ENCODE results near the gene CDC16. TPM values are rescaled to one million over a fixed set of nuclear protein-coding genes. Genes with fewer than 3 reads are reported as not detected.
A peak's percentile ranks its signal among the peaks of the same experiment; 100 is the strongest.

Gene CDC16
- total RNA-seq, 2 donors from 2014 or later: 60.5 to 88.0 TPM

- H3K4me1 Mint-ChIP-seq (ENCODE audit: low read depth in 2 of 2): peaks cover 23 to 43% of the 10 kb centered on the region in 2 donors
- H3K27ac Mint-ChIP-seq: peak overlapping the region; percentile 96
- H3K9me3 Mint-ChIP-seq: no peaks in the 10 kb centered on the region
- ATAC-seq (no peak), DNase-seq (ENCODE audit: low spot score) (no peak)
- H3K27me3 Mint-ChIP-seq: no peaks in the 10 kb centered on the region
- H3K36me3 Mint-ChIP-seq: peaks cover 16% of the 10 kb centered on the region
- H3K4me3 Mint-ChIP-seq: peak overlapping the region; percentile 92
These were observed 45.2 kb downstream of the CDC16 start for GRCh38 chr13:114279758-114280355.

GRCh38 chr13:114281351-114282040 lies 46.8 kb downstream of the CDC16 start, which contains the start of gene UPF3A:
Gene UPF3A, plus strand, starts transcription at chr13:114281601. Its CDS starts 39 bp downstream, at chr13:114281640.
- Mint-ChIP-seq H3K4me1 (ENCODE audit: low read depth in 2 of 2) (peaks cover 22 to 38% of the 10 kb centered on the region in 2 donors), H3K36me3 (peaks cover 10% of the 10 kb centered on the region), H3K27ac (peak within 1 kb of the TSS; percentile 96), H3K9me3 (no peaks in the 10 kb centered on the region), H3K27me3 (no peaks in the 10 kb centered on the region), H3K4me3 (peak within 1 kb of the TSS; percentile 92)
- peak; percentile 92 for DNase-seq (ENCODE audit: low spot score)
- ATAC-seq: peak; percentile 93

DNA sequence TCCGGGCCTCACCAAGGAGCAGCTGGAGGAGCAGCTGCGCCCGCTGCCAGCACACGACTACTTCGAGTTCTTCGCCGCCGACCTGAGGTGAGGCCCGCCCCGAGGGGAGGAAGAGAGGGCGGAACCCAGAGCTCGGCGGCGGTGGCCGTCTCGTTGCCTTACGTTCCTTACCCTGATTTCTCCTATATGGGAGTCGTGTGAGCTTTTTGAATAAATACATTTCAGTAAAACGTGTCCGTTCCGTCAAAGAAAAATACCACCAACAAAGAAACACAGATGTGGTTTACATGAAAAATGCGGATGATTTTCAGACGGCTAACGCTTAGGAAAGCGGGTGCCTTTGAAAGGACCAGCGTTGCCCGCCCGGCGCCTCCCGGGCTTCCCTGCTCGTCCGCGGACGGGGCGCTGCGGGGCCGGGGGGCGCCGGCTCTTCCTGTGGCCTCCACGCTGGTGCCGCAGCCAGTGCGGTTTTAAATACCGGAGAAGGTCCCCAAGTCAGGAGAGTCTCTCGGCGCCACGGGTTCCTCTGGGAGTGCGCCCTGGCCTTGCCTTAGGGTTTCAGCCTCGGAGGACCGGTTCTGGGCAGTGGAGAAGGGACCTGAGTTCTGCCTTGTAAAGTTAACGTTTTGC lies 47.5 kb downstream of the CDC16 start:
- DNase-seq (ENCODE audit: low spot score) (peak; percentile 84), ATAC-seq (peak; percentile 77 to 78)
- Mint-ChIP-seq H3K9me3 (no peaks in the 10 kb centered on the region), H3K36me3 (peaks cover 15% of the 10 kb centered on the region), H3K27me3 (no peaks in the 10 kb centered on the region), H3K27ac (peak overlapping the region; percentile 82 to 96), H3K4me3 (peak overlapping the region; percentile 92), H3K4me1 (ENCODE audit: low read depth in 2 of 2) (peaks cover 22 to 38% of the 10 kb centered on the region in 2 donors)

- H3K36me3 Mint-ChIP-seq: peaks cover 21% of the 10 kb centered on the region
- peak overlapping the region in 1 of 2 donors; percentile 30 for H3K27ac Mint-ChIP-seq
These were observed 48.9 kb downstream of the CDC16 start for GRCh38 chr13:114283576-114283975.

GRCh38 chr13:114284680-114285079 lies 50.0 kb downstream of the CDC16 start:
- DNase-seq (ENCODE audit: low spot score) (no peak), ATAC-seq (no peak)
- H3K36me3 Mint-ChIP-seq: peaks cover 22% of the 10 kb centered on the region
- peaks cover 30 to 37% of the 10 kb centered on the region in 2 donors for H3K4me1 Mint-ChIP-seq (ENCODE audit: low read depth in 2 of 2)
- no peaks in the 10 kb centered on the region for H3K9me3 Mint-ChIP-seq
- no peak overlapping the region for H3K27ac Mint-ChIP-seq
- no peak overlapping the region for H3K4me3 Mint-ChIP-seq
- H3K27me3 Mint-ChIP-seq: no peaks in the 10 kb centered on the region

More at GRCh38 chr13:114283576-114283975, 48.9 kb downstream of the CDC16 start:
- peak overlapping the region; percentile 60 for H3K4me3 Mint-ChIP-seq
- no peak for DNase-seq (ENCODE audit: low spot score)
- peaks cover 29 to 45% of the 10 kb centered on the region in 2 donors for H3K4me1 Mint-ChIP-seq (ENCODE audit: low read depth in 2 of 2)
- H3K9me3 Mint-ChIP-seq: no peaks in the 10 kb centered on the region
- ATAC-seq: no peak
- H3K27me3 Mint-ChIP-seq: no peaks in the 10 kb centered on the region

- Mint-ChIP-seq H3K27ac (no peak overlapping the region), H3K4me3 (no peak overlapping the region), H3K4me1 (ENCODE audit: low read depth in 2 of 2) (peaks cover 25 to 31% of the 10 kb centered on the region in 2 donors), H3K9me3 (no peaks in the 10 kb centered on the region), H3K36me3 (peaks cover 22% of the 10 kb centered on the region), H3K27me3 (no peaks in the 10 kb centered on the region)
- no peak for ATAC-seq
- DNase-seq (ENCODE audit: low spot score): no peak
These were observed 50.6 kb downstream of the CDC16 start for GRCh38 chr13:114285166-114285808.

DNA sequence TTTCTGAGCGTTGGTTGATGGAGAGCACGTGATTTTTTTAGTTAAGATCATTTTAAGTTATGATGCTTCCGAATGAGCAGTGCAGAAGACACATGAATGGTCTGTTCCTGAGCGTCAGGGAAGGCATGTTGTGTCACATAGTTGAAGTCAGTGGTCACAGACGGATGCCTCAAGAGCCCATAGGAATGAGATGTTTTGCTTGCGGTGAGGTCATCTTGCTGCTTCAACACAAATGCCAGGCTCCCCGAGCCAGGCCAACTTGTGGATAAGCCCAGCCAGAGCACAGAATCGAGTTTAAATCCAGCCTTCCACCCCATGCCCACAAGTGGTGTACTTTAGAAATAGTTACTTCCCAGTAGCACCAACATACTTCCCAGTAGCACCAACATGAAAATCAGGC lies 52.1 kb downstream of the CDC16 start:
- H3K27ac Mint-ChIP-seq: no peak overlapping the region
- no peak overlapping the region for H3K4me3 Mint-ChIP-seq
- no peak for ATAC-seq
- H3K27me3 Mint-ChIP-seq: no peaks in the 10 kb centered on the region
- H3K4me1 Mint-ChIP-seq (ENCODE audit: low read depth in 2 of 2): peaks cover 20 to 28% of the 10 kb centered on the region in 2 donors
- no peak for DNase-seq (ENCODE audit: low spot score)
- peaks cover 28% of the 10 kb centered on the region for H3K36me3 Mint-ChIP-seq
- no peaks in the 10 kb centered on the region for H3K9me3 Mint-ChIP-seq

- no peak for DNase-seq (ENCODE audit: low spot score)
- H3K4me1 Mint-ChIP-seq (ENCODE audit: low read depth in 2 of 2): peaks cover 20 to 25% of the 10 kb centered on the region in 2 donors
- no peaks in the 10 kb centered on the region for H3K9me3 Mint-ChIP-seq
- H3K36me3 Mint-ChIP-seq: peaks cover 33% of the 10 kb centered on the region
- H3K4me3 Mint-ChIP-seq: no peak overlapping the region
- H3K27ac Mint-ChIP-seq: peak overlapping the region in 1 of 2 donors; percentile 26
- no peak for ATAC-seq
- no peaks in the 10 kb centered on the region for H3K27me3 Mint-ChIP-seq
These were observed 53.5 kb downstream of the CDC16 start for GRCh38 chr13:114288157-114288591.

- DNase-seq (ENCODE audit: low spot score) (no peak), ATAC-seq (no peak)
- H3K27ac Mint-ChIP-seq: no peak overlapping the region
- H3K4me1 Mint-ChIP-seq (ENCODE audit: low read depth in 2 of 2): peaks cover 0 to 8% of the 10 kb centered on the region in 2 donors
- H3K36me3 Mint-ChIP-seq: peaks cover 16% of the 10 kb centered on the region
- H3K9me3 Mint-ChIP-seq: no peaks in the 10 kb centered on the region
- no peak overlapping the region for H3K4me3 Mint-ChIP-seq
- H3K27me3 Mint-ChIP-seq: no peaks in the 10 kb centered on the region
These were observed 61.8 kb downstream of the CDC16 start for GRCh38 chr13:114296448-114296847.

DNA sequence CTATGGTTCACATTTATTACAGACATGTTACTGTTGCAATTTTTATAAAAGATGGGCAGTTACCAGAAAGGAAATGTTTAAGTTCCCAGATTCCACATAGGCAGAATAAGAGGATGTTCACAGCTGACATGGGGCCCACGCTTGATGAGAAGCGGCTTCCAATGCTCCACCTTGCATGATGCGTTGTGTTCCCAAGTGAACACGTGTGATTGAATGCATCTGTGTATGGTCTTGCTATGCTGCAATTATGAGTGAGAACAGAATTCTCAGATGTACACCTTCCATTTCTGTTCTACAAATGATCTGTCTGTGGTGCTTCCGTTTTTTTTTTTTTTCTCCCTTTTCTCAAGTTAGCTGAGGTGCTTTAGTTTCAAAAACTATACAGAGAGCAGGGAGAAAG lies 62.2 kb downstream of the CDC16 start:
- H3K4me3 Mint-ChIP-seq: no peak overlapping the region
- peaks cover 0 to 6% of the 10 kb centered on the region in 2 donors for H3K4me1 Mint-ChIP-seq (ENCODE audit: low read depth in 2 of 2)
- H3K36me3 Mint-ChIP-seq: peaks cover 16% of the 10 kb centered on the region
- no peaks in the 10 kb centered on the region for H3K27me3 Mint-ChIP-seq
- no peak for ATAC-seq
- DNase-seq (ENCODE audit: low spot score): no peak
- no peak overlapping the region for H3K27ac Mint-ChIP-seq
- H3K9me3 Mint-ChIP-seq: no peaks in the 10 kb centered on the region

- Mint-ChIP-seq H3K27ac (no peak overlapping the region), H3K4me1 (ENCODE audit: low read depth in 2 of 2) (peaks cover 0 to 6% of the 10 kb centered on the region in 2 donors), H3K4me3 (no peak overlapping the region), H3K27me3 (no peaks in the 10 kb centered on the region), H3K36me3 (peaks cover 13% of the 10 kb centered on the region), H3K9me3 (no peaks in the 10 kb centered on the region)
- ATAC-seq (no peak), DNase-seq (ENCODE audit: low spot score) (no peak)
These were observed 64.2 kb downstream of the CDC16 start for GRCh38 chr13:114298866-114299265.

DNA sequence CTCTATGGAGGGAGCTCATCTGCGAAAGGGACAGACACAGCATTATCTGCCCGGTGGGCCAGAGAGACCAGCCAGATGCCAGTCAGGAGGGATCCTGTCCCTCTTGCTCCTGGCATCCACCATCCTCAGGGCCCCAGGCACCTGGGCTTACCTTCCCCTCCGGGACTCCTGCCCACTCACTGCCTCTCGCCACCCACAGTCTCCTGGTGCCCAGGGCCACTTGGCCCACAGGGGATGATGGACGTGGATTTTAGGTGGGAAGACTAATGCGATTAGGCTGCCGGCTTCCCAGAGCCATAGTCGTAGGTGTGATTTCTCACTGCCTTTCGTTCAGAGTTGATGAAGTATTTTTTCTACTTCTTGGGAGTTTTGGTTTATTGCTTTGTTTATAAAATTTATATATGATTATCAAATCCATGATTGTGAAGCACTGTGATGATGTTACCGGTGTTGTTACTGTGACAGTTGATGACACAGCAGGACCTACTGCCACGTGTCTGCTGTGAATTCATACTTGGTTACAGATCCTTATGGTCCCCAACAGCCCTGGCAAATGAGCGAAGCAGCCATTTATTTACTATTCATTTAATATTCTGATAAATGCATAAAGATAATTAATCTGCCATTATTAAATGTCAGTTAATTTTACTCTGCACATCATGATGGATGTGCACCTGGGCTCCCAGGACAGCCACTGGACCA lies 65.1 kb downstream of the CDC16 start:
- ATAC-seq: no peak
- Mint-ChIP-seq H3K36me3 (peaks cover 13% of the 10 kb centered on the region), H3K4me1 (ENCODE audit: low read depth in 2 of 2) (peaks cover 0 to 6% of the 10 kb centered on the region in 2 donors)

GRCh38 chr13:114303700-114304327 lies 69.1 kb downstream of the CDC16 start:
- Mint-ChIP-seq H3K27me3 (no peaks in the 10 kb centered on the region), H3K27ac (no peak overlapping the region), H3K9me3 (no peaks in the 10 kb centered on the region), H3K36me3 (peaks cover 7% of the 10 kb centered on the region), H3K4me3 (no peak overlapping the region), H3K4me1 (ENCODE audit: low read depth in 2 of 2) (no peaks in the 10 kb centered on the region)
- no peak for DNase-seq (ENCODE audit: low spot score)
- peak in 1 of 2 donors; percentile 24 for ATAC-seq

More for the DNA sequence above, 65.1 kb downstream of the CDC16 start:
- no peaks in the 10 kb centered on the region for H3K27me3 Mint-ChIP-seq
- no peak for DNase-seq (ENCODE audit: low spot score)
- H3K4me3 Mint-ChIP-seq: no peak overlapping the region
- H3K9me3 Mint-ChIP-seq: no peaks in the 10 kb centered on the region
- no peak overlapping the region for H3K27ac Mint-ChIP-seq

Measured in natural killer cell treated with Interleukin-12 subunit alpha and Interleukin-12 subunit beta and Interleukin-15 and Interleukin-18, amount 100 ng/mL, for 72 hours (primary cell).